ENCODE measurements around the gene ARMS2.

DNA sequence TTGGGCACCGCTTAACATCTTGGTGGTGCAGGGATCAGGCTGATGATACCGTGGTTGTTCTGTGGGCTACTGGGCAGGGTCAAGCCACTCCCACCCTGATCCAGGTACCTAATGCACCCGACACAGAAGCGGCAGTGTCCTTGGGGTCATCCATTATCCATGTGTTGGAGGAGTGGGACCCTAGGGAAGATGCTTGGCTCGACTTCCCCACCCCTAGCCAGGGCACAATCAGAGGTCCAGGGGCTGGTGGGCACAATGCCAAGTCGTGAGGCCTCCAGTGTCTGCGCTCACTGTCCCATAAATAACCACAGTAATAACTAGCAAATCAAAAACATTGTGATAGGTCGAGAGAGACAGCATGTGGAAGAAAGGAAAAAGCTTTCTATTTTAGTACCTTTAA, 44.6 kb downstream of the ARMS2 start:
- TF ChIP-seq CTCF (conservative IDR thresholded peaks at IDR 0.05; ENCODE audit: low read depth, low read length) (no peak), EZH2 (IDR thresholded peaks at IDR 0.05; ENCODE audit: low read length, unreplicated experiment) (no peak), EZH2phosphoT487 (IDR thresholded peaks at IDR 0.05; ENCODE audit: borderline replicate concordance, low read length) (no peak)
